ENCODE results near the gene ATXN1. TPM values are rescaled to one million over a fixed set of nuclear protein-coding genes. Genes with fewer than 3 reads are reported as not detected.

Gene ATXN1
- polyA plus RNA-seq, 1 of the 3 experiments (the other 2 are of a cell fraction): 7.9 TPM

DNA sequence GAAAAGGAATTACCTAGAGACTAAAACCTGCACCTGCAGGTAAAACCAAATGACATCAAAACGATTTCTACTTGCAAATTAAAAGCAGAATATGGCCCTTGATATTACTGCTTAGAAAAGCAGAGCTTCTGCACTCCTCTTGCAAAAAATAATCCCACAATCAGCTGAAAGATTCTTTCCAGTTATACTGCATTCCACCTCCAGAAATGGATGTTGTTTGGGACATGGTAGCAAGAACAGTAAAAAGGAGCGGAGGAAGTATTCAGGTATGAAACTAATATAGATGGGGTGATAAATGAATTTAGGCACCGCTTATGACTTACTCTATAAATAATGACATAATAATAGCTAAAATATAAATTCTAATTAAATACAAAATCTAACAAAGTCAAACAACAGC, 14.9 kb downstream of the ATXN1 start:
- 63% methylated on average over 3 of the region's 3 CpGs for WGBS (ENCODE audit: low lambda C conversion rate)
- Histone ChIP-seq H2AFZ (ENCODE audit: low read depth) (no peak overlapping the region), H3K9me3 (no peaks in the 10 kb centered on the region), H3K79me2 (ENCODE audit: insufficient read depth) (peaks cover 94% of the 10 kb centered on the region), H3K4me1 (ENCODE audit: control insufficient read depth in 1 of 2, insufficient read depth in 2 of 2, low read depth in 1 of 2, low read length in 1 of 2) (peaks cover 0 to 47% of the 10 kb centered on the region in 2 experiments; a peak in 3 of 4 replicates), H3K4me2 (no peak overlapping the region), H3K4me3 (ENCODE audit: low read depth in 2 of 2, low read length in 1 of 2) (no peak overlapping the region), H3K27ac (ENCODE audit: low read depth in 2 of 2, low read length in 1 of 2) (no peak overlapping the region), H3K36me3 (replicated peaks in 1 of 2; ENCODE audit: control insufficient read depth in 1 of 2, insufficient read depth in 2 of 2, low read length in 1 of 2) (peaks cover 6 to 57% of the 10 kb centered on the region in 2 experiments), H3F3A (replicated peaks; ENCODE audit: insufficient read depth) (peaks cover 19% of the 10 kb centered on the region), H3K9ac (no peak overlapping the region), H4K20me1 (ENCODE audit: insufficient read depth) (peaks cover 38% of the 10 kb centered on the region), H3K9me2 (no peaks in the 10 kb centered on the region), H3K27me3 (ENCODE audit: insufficient read depth) (no peaks in the 10 kb centered on the region)
- TF ChIP-seq NRF1 (IDR thresholded peaks at IDR 0.05; ENCODE audit: low read depth, low read length): no peak
- TF ChIP-seq, protein P1, sequence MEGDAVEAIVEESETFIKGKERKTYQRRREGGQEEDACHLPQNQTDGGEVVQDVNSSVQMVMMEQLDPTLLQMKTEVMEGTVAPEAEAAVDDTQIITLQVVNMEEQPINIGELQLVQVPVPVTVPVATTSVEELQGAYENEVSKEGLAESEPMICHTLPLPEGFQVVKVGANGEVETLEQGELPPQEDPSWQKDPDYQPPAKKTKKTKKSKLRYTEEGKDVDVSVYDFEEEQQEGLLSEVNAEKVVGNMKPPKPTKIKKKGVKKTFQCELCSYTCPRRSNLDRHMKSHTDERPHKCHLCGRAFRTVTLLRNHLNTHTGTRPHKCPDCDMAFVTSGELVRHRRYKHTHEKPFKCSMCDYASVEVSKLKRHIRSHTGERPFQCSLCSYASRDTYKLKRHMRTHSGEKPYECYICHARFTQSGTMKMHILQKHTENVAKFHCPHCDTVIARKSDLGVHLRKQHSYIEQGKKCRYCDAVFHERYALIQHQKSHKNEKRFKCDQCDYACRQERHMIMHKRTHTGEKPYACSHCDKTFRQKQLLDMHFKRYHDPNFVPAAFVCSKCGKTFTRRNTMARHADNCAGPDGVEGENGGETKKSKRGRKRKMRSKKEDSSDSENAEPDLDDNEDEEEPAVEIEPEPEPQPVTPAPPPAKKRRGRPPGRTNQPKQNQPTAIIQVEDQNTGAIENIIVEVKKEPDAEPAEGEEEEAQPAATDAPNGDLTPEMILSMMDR (IDR thresholded peaks at IDR 0.05): no peak
- TF ChIP-seq, protein P2, sequence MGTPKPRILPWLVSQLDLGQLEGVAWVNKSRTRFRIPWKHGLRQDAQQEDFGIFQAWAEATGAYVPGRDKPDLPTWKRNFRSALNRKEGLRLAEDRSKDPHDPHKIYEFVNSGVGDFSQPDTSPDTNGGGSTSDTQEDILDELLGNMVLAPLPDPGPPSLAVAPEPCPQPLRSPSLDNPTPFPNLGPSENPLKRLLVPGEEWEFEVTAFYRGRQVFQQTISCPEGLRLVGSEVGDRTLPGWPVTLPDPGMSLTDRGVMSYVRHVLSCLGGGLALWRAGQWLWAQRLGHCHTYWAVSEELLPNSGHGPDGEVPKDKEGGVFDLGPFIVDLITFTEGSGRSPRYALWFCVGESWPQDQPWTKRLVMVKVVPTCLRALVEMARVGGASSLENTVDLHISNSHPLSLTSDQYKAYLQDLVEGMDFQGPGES (IDR thresholded peaks at IDR 0.05; ENCODE audit: low read depth, low read length): no peak
- TF ChIP-seq EP300 (IDR thresholded peaks at IDR 0.05; ENCODE audit: borderline replicate concordance in 1 of 2, low read depth in 1 of 2, low read length in 1 of 2): no peak
- TF ChIP-seq SMC3 (IDR thresholded peaks at IDR 0.05; ENCODE audit: low read depth, low read length): no peak
- TF ChIP-seq ELF1 (IDR thresholded peaks at IDR 0.05): no peak
- TF ChIP-seq POLR2AphosphoS5 (IDR thresholded peaks at IDR 0.05; ENCODE audit: low read depth, low read length): no peak
- TF ChIP-seq TCF12 (IDR thresholded peaks at IDR 0.05): no peak
- TF ChIP-seq GABPA (IDR thresholded peaks at IDR 0.05; ENCODE audit: low read depth): no peak
- TF ChIP-seq YY1 (IDR thresholded peaks at IDR 0.05; ENCODE audit: low read depth): no peak
- TF ChIP-seq FOSL2 (IDR thresholded peaks at IDR 0.05; ENCODE audit: borderline replicate concordance, low read depth): no peak
- TF ChIP-seq, protein P3, sequence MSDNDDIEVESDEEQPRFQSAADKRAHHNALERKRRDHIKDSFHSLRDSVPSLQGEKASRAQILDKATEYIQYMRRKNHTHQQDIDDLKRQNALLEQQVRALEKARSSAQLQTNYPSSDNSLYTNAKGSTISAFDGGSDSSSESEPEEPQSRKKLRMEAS (IDR thresholded peaks at IDR 0.05; ENCODE audit: low read depth): no peak
- TF ChIP-seq FOXM1 (IDR thresholded peaks at IDR 0.05; ENCODE audit: low read depth): no peak
- no peak for DNase-seq
- CTCF ChIA-PET: interaction anchor here (1.0 to 1.5 kb wide), 2 partner anchors 219 to 337 kb away, joined by 3 read pairs; no protein-coding TSS in a partner anchor
- POLR2A ChIA-PET: no interaction called here

DNA sequence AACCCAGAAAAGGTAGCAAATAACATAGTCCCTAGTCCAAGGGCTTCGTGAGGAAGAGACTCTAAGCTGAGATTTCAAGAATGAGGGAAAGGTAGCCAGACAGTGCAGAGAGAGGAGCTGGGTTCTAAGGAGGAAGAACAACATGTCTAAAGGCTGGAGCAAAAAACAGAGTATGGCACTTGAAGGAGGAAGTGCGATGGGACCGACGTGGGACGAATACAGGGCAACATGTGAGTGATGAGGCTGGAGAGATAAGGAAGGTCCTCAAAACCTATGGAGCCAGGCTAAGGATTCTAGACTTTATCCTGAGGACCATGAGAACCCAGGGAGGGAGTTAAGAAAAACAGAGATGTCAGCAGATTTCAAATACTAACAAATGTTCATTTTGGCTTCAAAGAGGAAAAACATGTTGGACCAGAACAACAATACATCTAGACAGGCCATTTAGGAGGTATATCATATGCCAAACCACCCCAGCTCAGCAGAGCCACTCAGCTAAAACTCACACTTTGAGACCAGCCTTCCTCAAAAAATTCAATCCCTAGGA, 17.5 kb downstream of the ATXN1 start:
- Histone ChIP-seq H4K20me1 (ENCODE audit: insufficient read depth) (peaks cover 34% of the 10 kb centered on the region), H3K4me1 (ENCODE audit: control insufficient read depth in 1 of 2, insufficient read depth in 2 of 2, low read depth in 1 of 2, low read length in 1 of 2) (peaks cover 0 to 42% of the 10 kb centered on the region in 2 experiments), H3K27me3 (ENCODE audit: insufficient read depth) (no peaks in the 10 kb centered on the region), H3K9me2 (no peaks in the 10 kb centered on the region), H3F3A (replicated peaks; ENCODE audit: insufficient read depth) (peaks cover 41% of the 10 kb centered on the region), H3K9ac (no peak overlapping the region), H3K27ac (ENCODE audit: low read depth in 2 of 2, low read length in 1 of 2) (no peak overlapping the region; a peak in 1 of 4 replicates), H3K79me2 (ENCODE audit: insufficient read depth) (peaks cover 84% of the 10 kb centered on the region), H3K36me3 (replicated peaks in 1 of 2; ENCODE audit: control insufficient read depth in 1 of 2, insufficient read depth in 2 of 2, low read length in 1 of 2) (peaks cover 6 to 47% of the 10 kb centered on the region in 2 experiments), H3K4me3 (ENCODE audit: low read depth in 2 of 2, low read length in 1 of 2) (no peak overlapping the region), H3K4me2 (no peak overlapping the region), H3K9me3 (no peaks in the 10 kb centered on the region), H2AFZ (ENCODE audit: low read depth) (no peak overlapping the region)
- ChIA-PET POLR2A (no interaction called here), CTCF (interaction anchor here (1.9 kb wide), 1 partner anchor 27 kb away, joined by 5 read pairs; no protein-coding TSS in a partner anchor)
- 92% methylated on average over 5 of the region's 5 CpGs for WGBS (ENCODE audit: low lambda C conversion rate)
- no peak for DNase-seq
- TF ChIP-seq, protein P4, sequence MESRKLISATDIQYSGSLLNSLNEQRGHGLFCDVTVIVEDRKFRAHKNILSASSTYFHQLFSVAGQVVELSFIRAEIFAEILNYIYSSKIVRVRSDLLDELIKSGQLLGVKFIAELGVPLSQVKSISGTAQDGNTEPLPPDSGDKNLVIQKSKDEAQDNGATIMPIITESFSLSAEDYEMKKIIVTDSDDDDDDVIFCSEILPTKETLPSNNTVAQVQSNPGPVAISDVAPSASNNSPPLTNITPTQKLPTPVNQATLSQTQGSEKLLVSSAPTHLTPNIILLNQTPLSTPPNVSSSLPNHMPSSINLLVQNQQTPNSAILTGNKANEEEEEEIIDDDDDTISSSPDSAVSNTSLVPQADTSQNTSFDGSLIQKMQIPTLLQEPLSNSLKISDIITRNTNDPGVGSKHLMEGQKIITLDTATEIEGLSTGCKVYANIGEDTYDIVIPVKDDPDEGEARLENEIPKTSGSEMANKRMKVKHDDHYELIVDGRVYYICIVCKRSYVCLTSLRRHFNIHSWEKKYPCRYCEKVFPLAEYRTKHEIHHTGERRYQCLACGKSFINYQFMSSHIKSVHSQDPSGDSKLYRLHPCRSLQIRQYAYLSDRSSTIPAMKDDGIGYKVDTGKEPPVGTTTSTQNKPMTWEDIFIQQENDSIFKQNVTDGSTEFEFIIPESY (IDR thresholded peaks at IDR 0.05; ENCODE audit: borderline replicate concordance, low read depth): no peak
- no peak for TF ChIP-seq RAD21 (IDR thresholded peaks at IDR 0.05; ENCODE audit: low read length)
- TF ChIP-seq FOSL2 (IDR thresholded peaks at IDR 0.05; ENCODE audit: borderline replicate concordance, low read depth): no peak
- TF ChIP-seq NRF1 (IDR thresholded peaks at IDR 0.05; ENCODE audit: low read depth, low read length): no peak
- TF ChIP-seq TCF12 (IDR thresholded peaks at IDR 0.05): no peak
- no peak for TF ChIP-seq FOXJ3 (CRISPR knock-in tag; IDR thresholded peaks at IDR 0.05)

Data from SK-N-SH (cell line).